ENCODE measurements around the gene OGDHL. TPM values are rescaled to one million over a fixed set of nuclear protein-coding genes. Genes with fewer than 3 reads are reported as not detected.
A peak's percentile ranks its signal among the peaks of the same experiment; 100 is the strongest.

OGDHL gene
- total and polyA plus RNA-seq, 8 donors = 0.31 to 26.8 (median 3.7) TPM; not detected in 1

DNA sequence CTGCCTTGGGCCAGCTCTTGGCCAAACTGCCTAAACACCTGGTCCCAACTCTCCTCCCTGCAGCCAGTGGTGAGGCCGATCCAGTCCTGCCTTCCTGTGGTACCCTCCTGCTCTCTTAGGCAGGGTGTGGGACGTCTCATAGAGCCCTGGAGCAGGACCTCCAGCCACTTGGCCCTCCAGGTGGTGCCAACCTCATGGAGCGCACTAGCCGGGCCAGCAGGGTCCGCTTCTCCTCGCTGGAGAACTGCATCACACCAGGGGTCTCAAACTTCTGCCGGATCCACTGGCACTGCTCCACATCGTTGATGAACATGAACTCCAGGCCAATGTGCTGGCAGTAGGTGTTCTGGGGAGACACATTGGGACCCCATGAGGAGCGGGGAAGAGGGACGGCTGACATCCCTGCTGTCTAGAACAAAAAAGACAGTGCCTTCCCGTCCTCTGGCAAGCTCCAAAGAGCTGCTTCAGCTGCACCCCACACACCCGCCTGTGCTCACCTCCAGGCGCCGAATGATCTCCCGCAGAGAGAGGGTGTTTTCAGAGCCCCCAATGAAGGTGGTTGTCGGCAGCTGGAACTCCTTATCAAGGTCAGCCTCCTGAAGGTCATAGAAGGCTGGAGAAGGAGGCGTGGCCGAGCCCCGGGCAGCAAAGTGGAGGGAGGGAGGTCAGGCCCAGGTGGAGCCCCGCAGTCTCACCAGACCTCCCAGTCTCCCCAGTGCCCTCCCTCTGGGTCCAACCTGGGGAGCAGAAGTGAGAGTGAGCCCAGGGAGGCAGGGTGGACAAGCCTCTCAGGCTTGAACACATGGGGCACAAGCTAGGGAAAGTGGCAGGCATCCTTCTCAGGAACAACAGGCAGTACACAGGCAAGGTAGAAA, 10.2 kb downstream of the OGDHL start:
- no peaks in the 10 kb centered on the region for H3K4me1 ChIP-seq
- WGBS, 5 donors = 75 to 80% (median 77%) methylated on average over 17 to 20 of the region's 20 CpGs
- no peaks in the 10 kb centered on the region for H3K9me3 ChIP-seq
- peak in 1 of 2 donors; percentile 18 for DNase-seq
- H3K27ac ChIP-seq = no peak overlapping the region
- no peaks in the 10 kb centered on the region for H3K36me3 ChIP-seq
- peaks cover 0 to 33% (median 0%) of the 10 kb centered on the region in 3 donors for H3K27me3 ChIP-seq
- TF ChIP-seq POLR2A (IDR thresholded peaks at IDR 0.05) = no peak
- TF ChIP-seq, protein P1, sequence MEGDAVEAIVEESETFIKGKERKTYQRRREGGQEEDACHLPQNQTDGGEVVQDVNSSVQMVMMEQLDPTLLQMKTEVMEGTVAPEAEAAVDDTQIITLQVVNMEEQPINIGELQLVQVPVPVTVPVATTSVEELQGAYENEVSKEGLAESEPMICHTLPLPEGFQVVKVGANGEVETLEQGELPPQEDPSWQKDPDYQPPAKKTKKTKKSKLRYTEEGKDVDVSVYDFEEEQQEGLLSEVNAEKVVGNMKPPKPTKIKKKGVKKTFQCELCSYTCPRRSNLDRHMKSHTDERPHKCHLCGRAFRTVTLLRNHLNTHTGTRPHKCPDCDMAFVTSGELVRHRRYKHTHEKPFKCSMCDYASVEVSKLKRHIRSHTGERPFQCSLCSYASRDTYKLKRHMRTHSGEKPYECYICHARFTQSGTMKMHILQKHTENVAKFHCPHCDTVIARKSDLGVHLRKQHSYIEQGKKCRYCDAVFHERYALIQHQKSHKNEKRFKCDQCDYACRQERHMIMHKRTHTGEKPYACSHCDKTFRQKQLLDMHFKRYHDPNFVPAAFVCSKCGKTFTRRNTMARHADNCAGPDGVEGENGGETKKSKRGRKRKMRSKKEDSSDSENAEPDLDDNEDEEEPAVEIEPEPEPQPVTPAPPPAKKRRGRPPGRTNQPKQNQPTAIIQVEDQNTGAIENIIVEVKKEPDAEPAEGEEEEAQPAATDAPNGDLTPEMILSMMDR (IDR thresholded peaks at IDR 0.05) = no peak
- no peak for TF ChIP-seq POLR2AphosphoS5 (IDR thresholded peaks at IDR 0.05)
- no peak for TF ChIP-seq EP300 (IDR thresholded peaks at IDR 0.05)
- H3K4me3 ChIP-seq = no peak overlapping the region
- intact Hi-C loops (cut with DNase I; ENCODE audit: low total_unique reads) = no loop called here

DNA sequence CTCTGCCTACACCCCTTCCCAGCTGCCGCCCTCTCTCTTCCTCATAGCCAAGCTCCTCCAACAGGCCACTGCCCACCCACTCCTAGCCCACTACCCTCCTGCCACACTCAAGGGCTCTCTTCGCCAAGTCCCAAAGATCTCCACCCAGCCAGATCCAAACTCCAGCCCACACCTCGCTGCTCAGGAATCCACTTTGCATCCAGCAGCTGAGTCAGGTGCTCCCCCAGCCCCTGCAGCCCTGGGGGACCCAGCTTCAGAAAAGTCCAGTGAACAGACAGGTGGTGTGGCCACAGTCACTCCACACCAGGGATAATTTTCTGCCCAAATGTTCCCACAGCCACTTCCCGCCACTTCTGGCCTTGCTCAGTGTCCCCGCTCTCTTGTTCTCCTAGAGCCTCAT, 10.9 kb downstream of the OGDHL start:
- WGBS, 5 donors = 81 to 92% (median 88%) methylated on average over 5 of the region's 5 CpGs
- DNase-seq = no peak
- Histone ChIP-seq H3K27ac (no peak overlapping the region), H3K9me3 (no peaks in the 10 kb centered on the region), H3K27me3 (peaks cover 0 to 35% (median 0%) of the 10 kb centered on the region in 3 donors), H3K4me1 (no peaks in the 10 kb centered on the region), H3K4me3 (no peak overlapping the region), H3K36me3 (no peaks in the 10 kb centered on the region)
- intact Hi-C loops (cut with DNase I; ENCODE audit: low total_unique reads) = no loop called here
- TF ChIP-seq, protein P1 (IDR thresholded peaks at IDR 0.05) = no peak
- TF ChIP-seq POLR2A (IDR thresholded peaks at IDR 0.05) = no peak
- TF ChIP-seq EP300 (IDR thresholded peaks at IDR 0.05) = no peak
- TF ChIP-seq POLR2AphosphoS5 (IDR thresholded peaks at IDR 0.05) = no peak

- 80 to 88% (median 85%) methylated on average over 7 to 9 of the region's 9 CpGs for WGBS, 5 donors
Measured at GRCh38 chr10:49750546-49750945, 11.6 kb downstream of the OGDHL start.

More at GRCh38 chr10:49750546-49750945, 11.6 kb downstream of the OGDHL start:
- Histone ChIP-seq H3K27me3 (peaks cover 0 to 35% (median 0%) of the 10 kb centered on the region in 3 donors), H3K36me3 (no peaks in the 10 kb centered on the region), H3K4me1 (no peaks in the 10 kb centered on the region), H3K4me3 (no peak overlapping the region), H3K9me3 (no peaks in the 10 kb centered on the region), H3K27ac (no peak overlapping the region)
- intact Hi-C loops (cut with DNase I; ENCODE audit: low total_unique reads) = no loop called here
- DNase-seq = peak in 1 of 2 donors; percentile 13
- TF ChIP-seq, protein P1 (IDR thresholded peaks at IDR 0.05) = no peak
- no peak for TF ChIP-seq POLR2A (IDR thresholded peaks at IDR 0.05)
- no peak for TF ChIP-seq EP300 (IDR thresholded peaks at IDR 0.05)
- TF ChIP-seq POLR2AphosphoS5 (IDR thresholded peaks at IDR 0.05) = no peak

Data from stomach (tissue), 9 donors.